ENCODE measurements around the gene DNAJA3. TPM values are rescaled to one million over a fixed set of nuclear protein-coding genes. Genes with fewer than 3 reads are reported as not detected.
A peak's percentile ranks its signal among the peaks of the same experiment; 100 is the strongest.

Gene DNAJA3
- total RNA-seq, 6 donors from 2014 or later = 31.2 to 61.8 (median 36.6) TPM

GRCh38 chr16:4416200-4417032, 9.3 kb upstream of the DNAJA3 start, which contains the start of gene CORO7:
Gene CORO7 (minus strand): TSS chr16:4416596. CDS start chr16:4416518, 78 bp downstream.
- Histone ChIP-seq H3K4me3 (peak within 1 kb of the TSS; percentile 80 to 100 (median 94)), H3K4me1 (peaks cover 12 to 34% (median 20%) of the 10 kb centered on the region in 4 donors), H3K36me3 (peaks cover 5 to 18% (median 14%) of the 10 kb centered on the region in 4 donors), H3K27me3 (no peaks in the 10 kb centered on the region), H3K9me3 (no peaks in the 10 kb centered on the region), H3K27ac (peak within 1 kb of the TSS; percentile 89 to 97 (median 95))
- 0 to 2% methylated on average over 9 to 25 of the region's 92 CpGs for WGBS, 2 donors
- DNase-seq (peak; percentile 98 to 100), ATAC-seq (ENCODE audit: low FRiP score in 2 of 2) (peak; percentile 96 to 97)
- peak in 3 of 4 donors; percentile 67 to 92 (median 85) for TF ChIP-seq POLR2A (IDR thresholded peaks at IDR 0.05)
- TF ChIP-seq CTCF (IDR thresholded peaks at IDR 0.05) = peak in 4 of 6 experiments; percentile 53 to 63 (median 58)
- no peak for TF ChIP-seq EP300 (IDR thresholded peaks at IDR 0.05)
- peak; percentile 73 to 76 for TF ChIP-seq POLR2AphosphoS5 (IDR thresholded peaks at IDR 0.05)

GRCh38 chr16:4419402-4419959, 6.2 kb upstream of the DNAJA3 start:
- no peak overlapping the region for H3K4me3 ChIP-seq
- H3K9me3 ChIP-seq = no peaks in the 10 kb centered on the region
- peaks cover 9 to 25% (median 18%) of the 10 kb centered on the region in 4 donors for H3K4me1 ChIP-seq
- DNase-seq = no peak
- H3K36me3 ChIP-seq = no peaks in the 10 kb centered on the region
- H3K27ac ChIP-seq = no peak overlapping the region
- TF ChIP-seq POLR2AphosphoS5 (IDR thresholded peaks at IDR 0.05) = no peak
- no peak for TF ChIP-seq POLR2A (IDR thresholded peaks at IDR 0.05)
- no peak for TF ChIP-seq EP300 (IDR thresholded peaks at IDR 0.05)
- TF ChIP-seq CTCF (IDR thresholded peaks at IDR 0.05) = no peak
- ATAC-seq (ENCODE audit: low FRiP score in 2 of 2) = no peak
- WGBS, 2 donors = 87 to 90% methylated on average over 7 of the region's 7 CpGs
- no peaks in the 10 kb centered on the region for H3K27me3 ChIP-seq

- no peak for DNase-seq
- ATAC-seq (ENCODE audit: low FRiP score in 2 of 2) = no peak
- Histone ChIP-seq H3K36me3 (no peaks in the 10 kb centered on the region), H3K4me1 (peaks cover 5 to 20% (median 11%) of the 10 kb centered on the region in 4 donors), H3K9me3 (no peaks in the 10 kb centered on the region), H3K27me3 (no peaks in the 10 kb centered on the region), H3K4me3 (no peak overlapping the region), H3K27ac (no peak overlapping the region)
- no peak for TF ChIP-seq POLR2A (IDR thresholded peaks at IDR 0.05)
- 66 to 74% methylated on average over 8 of the region's 8 CpGs for WGBS, 2 donors
Observed at GRCh38 chr16:4420505-4421105, 5.1 kb upstream of the DNAJA3 start.

GRCh38 chr16:4426021-4426684, 485 bp downstream of the DNAJA3 start:
- Histone ChIP-seq H3K27ac (peak overlapping the region; percentile 95 to 98 (median 96)), H3K27me3 (no peaks in the 10 kb centered on the region), H3K4me1 (peaks cover 15 to 26% (median 20%) of the 10 kb centered on the region in 4 donors), H3K9me3 (no peaks in the 10 kb centered on the region), H3K36me3 (peaks cover 0 to 5% (median 4%) of the 10 kb centered on the region in 4 donors), H3K4me3 (peak overlapping the region; percentile 70 to 98 (median 90))
- TF ChIP-seq POLR2A (IDR thresholded peaks at IDR 0.05) = no peak
- no peak for TF ChIP-seq EP300 (IDR thresholded peaks at IDR 0.05)
- TF ChIP-seq POLR2AphosphoS5 (IDR thresholded peaks at IDR 0.05) = no peak
- WGBS, 2 donors = 4% methylated on average over 24 to 28 of the region's 31 CpGs
- ATAC-seq (ENCODE audit: low FRiP score in 2 of 2) (peak; percentile 12 to 13), DNase-seq (no peak)

GRCh38 chr16:4426722-4427372, 1.2 kb downstream of the DNAJA3 start:
- DNase-seq = no peak
- TF ChIP-seq CTCF (IDR thresholded peaks at IDR 0.05) (no peak), POLR2AphosphoS5 (IDR thresholded peaks at IDR 0.05) (no peak), POLR2A (IDR thresholded peaks at IDR 0.05) (no peak), EP300 (IDR thresholded peaks at IDR 0.05) (no peak)
- no peak for ATAC-seq (ENCODE audit: low FRiP score in 2 of 2)
- Histone ChIP-seq H3K36me3 (peaks cover 0 to 12% (median 7%) of the 10 kb centered on the region in 4 donors), H3K4me1 (peaks cover 15 to 26% (median 20%) of the 10 kb centered on the region in 4 donors), H3K27me3 (no peaks in the 10 kb centered on the region), H3K27ac (no peak overlapping the region), H3K9me3 (no peaks in the 10 kb centered on the region), H3K4me3 (peak overlapping the region in 3 of 4 donors; percentile 70 to 98 (median 87))
- 94 to 95% methylated on average over 12 of the region's 12 CpGs for WGBS, 2 donors

Measured in upper lobe of left lung (tissue), 6 donors.